HCT116 (cell line): ENCODE measurements around the gene AHNAK. TPM values are rescaled to one million over a fixed set of nuclear protein-coding genes. Genes with fewer than 3 reads are reported as not detected.

Experiments used
- ATAC-seq: fragments of 200-7000 bp; cut with Tn5 transposase; 2 replicates; pipeline ENCODE4 v1.9.1; 2020; ENCODE audit warnings: mild to moderate bottlenecking, moderate library complexity
- BruUV-seq: library from RNA; stranded (reverse); fragments of 400-500 nt; replicated peaks from 2 replicates; lab custom pipeline; 2021; lab: Mats Ljungman, UMichigan
- CTCF ChIA-PET: fragments of 300-600 bp; sonication (Branson Sonifier 250); formaldehyde crosslinking; loops from one replicate; lab custom pipeline; 2021; ENCODE audit warnings: antibody characterized with exemption; lab: Charles Lee
- POLR2A ChIA-PET: fragments of 300-600, 350-600 bp; sonication (Branson Sonifier 250); formaldehyde crosslinking; loops from one replicate; lab custom pipeline; 2021; ENCODE audit warnings: antibody characterized with exemption; lab: Charles Lee
- RAD21 ChIA-PET, 2 experiments: fragments of 300-600 bp; sonication (Branson Sonifier 250); formaldehyde crosslinking; loops; one replicate each; lab custom pipeline; 2023; ENCODE audit warnings: low total read pairs in 2 of 2; ENCODE audit not compliant: uncharacterized antibody in 2 of 2, unreplicated experiment in 2 of 2, low non-redundant PET in 1 of 2; lab: Charles Lee
- DNase-seq: peaks from one replicate; pipeline ENCODE4 v3.0.0-alpha.2; 2010; ENCODE audit warnings: low read depth, low spot score
- H2AFZ ChIP-seq: fragments of 200-600 bp; shearing (Covaris generic), sonication (generic); 2 replicates; pipeline ENCODE4 v1.6.1; 2017; ENCODE audit warnings: low read depth, mixed run types, mixed read lengths, antibody characterized with exemption, low read length; ENCODE audit not compliant: poor library complexity, severe bottlenecking
- H3K27ac ChIP-seq: 2 replicates; pipeline ENCODE4 v1.5.1; 2012; ENCODE audit warnings: low read depth, low read length
- H3K27me3 ChIP-seq: fragments of 200-600 bp; sonication (generic); 2 replicates; pipeline ENCODE4 v1.6.1; 2016; ENCODE audit warnings: mixed run types, low read length, mixed read lengths; ENCODE audit not compliant: insufficient read depth
- H3K36me3 ChIP-seq, 2 experiments: fragments of 200-500 bp in 1 of 2; fragments of 200-600 bp in 1 of 2; sonication (Bioruptor generic) in 1 of 2; sonication (generic) in 1 of 2; 2 replicates each; pipeline versions ENCODE4 v1.5.1 to v1.6.1; 2014 to 2016; ENCODE audit warnings: low read length in 2 of 2, inconsistent platforms in 1 of 2, mixed read lengths in 1 of 2, mixed run types in 1 of 2; ENCODE audit not compliant: insufficient read depth in 2 of 2, control insufficient read depth in 1 of 2
- H3K4me1 ChIP-seq, 2 experiments: fragments of 200-600 bp in 1 of 2; sonication (generic) in 1 of 2; 2 replicates each; pipeline versions ENCODE4 v1.5.1 to v1.6.1; 2012 to 2017; ENCODE audit warnings: low read length in 2 of 2, inconsistent platforms in 1 of 2, mild to moderate bottlenecking in 1 of 2, mixed read lengths in 1 of 2, mixed run types in 1 of 2, moderate library complexity in 1 of 2; ENCODE audit not compliant: insufficient read depth in 2 of 2, control insufficient read depth in 1 of 2
- H3K4me2 ChIP-seq: fragments of 200-600 bp; sonication (generic); 2 replicates; pipeline ENCODE4 v1.6.1; 2017; ENCODE audit warnings: mixed run types, low read length, mixed read lengths
- H3K4me3 ChIP-seq, 2 experiments: fragments of 200-600 bp in 1 of 2; sonication (generic) in 1 of 2; replicated peaks in 1 of 2; 2 replicates each; pipeline ENCODE4 v1.5.1; 2011 to 2016; ENCODE audit warnings: low read length in 2 of 2, control low read depth in 1 of 2, low read depth in 1 of 2, mild to moderate bottlenecking in 1 of 2, mixed read lengths in 1 of 2, mixed run types in 1 of 2
- H3K79me2 ChIP-seq: fragments of 200-600 bp; sonication (generic); 2 replicates; pipeline ENCODE4 v1.6.1; 2017; ENCODE audit warnings: mild to moderate bottlenecking, mixed run types, low read length, moderate library complexity, mixed read lengths; ENCODE audit not compliant: insufficient read depth
- H3K9ac ChIP-seq: fragments of 200-600 bp; sonication (generic); 2 replicates; pipeline ENCODE4 v1.6.1; 2016; ENCODE audit warnings: low read length, mixed read lengths
- H3K9me2 ChIP-seq: fragments of 200-600 bp; sonication (generic), shearing (Covaris generic); 2 replicates; pipeline ENCODE4 v1.6.1; 2017; ENCODE audit warnings: mixed run types, mild to moderate bottlenecking, moderate library complexity; ENCODE audit not compliant: insufficient read depth
- H3K9me3 ChIP-seq, 2 experiments: fragments of 200-500 bp in 1 of 2; fragments of 200-600 bp in 1 of 2; sonication (Bioruptor generic) in 1 of 2; sonication (generic) in 1 of 2; 2 replicates each; pipeline ENCODE4 v1.6.1; 2014 to 2017; ENCODE audit warnings: low read length in 2 of 2, mixed read lengths in 2 of 2, inconsistent platforms in 1 of 2, low read depth in 1 of 2, mild to moderate bottlenecking in 1 of 2, mixed run types in 1 of 2, moderate library complexity in 1 of 2; ENCODE audit not compliant: control insufficient read depth in 1 of 2, insufficient read depth in 1 of 2
- H4K20me1 ChIP-seq: fragments of 200-600 bp; sonication (generic), shearing (Covaris generic); 2 replicates; pipeline ENCODE4 v1.6.1; 2017; ENCODE audit warnings: mixed run types, mild to moderate bottlenecking, moderate library complexity; ENCODE audit not compliant: insufficient read depth
- ATF3 ChIP-seq: IDR thresholded peaks from 2 replicates; pipeline ENCODE4 v1.6.1; 2012
- CBX3 ChIP-seq: IDR thresholded peaks from 2 replicates; pipeline ENCODE4 v1.6.1; 2012; ENCODE audit warnings: low read depth
- CEBPB ChIP-seq: IDR thresholded peaks from 2 replicates; pipeline ENCODE4 v1.6.1; 2012; ENCODE audit warnings: low read depth
- EGR1 ChIP-seq: IDR thresholded peaks from 2 replicates; pipeline ENCODE4 v1.6.1; 2012; ENCODE audit warnings: low read depth
- ELF1 ChIP-seq: IDR thresholded peaks from 2 replicates; pipeline ENCODE4 v1.6.1; 2012; ENCODE audit warnings: low read depth, borderline replicate concordance
- EZH2 ChIP-seq: fragments of 200-600 bp; sonication (generic); IDR thresholded peaks from 2 replicates; pipeline ENCODE4 v1.6.1; 2017; ENCODE audit warnings: antibody characterized with exemption, mixed run types
- EZH2phosphoT487 ChIP-seq: fragments of 200-600 bp; IDR thresholded peaks from 2 replicates; pipeline ENCODE4 v1.6.1; 2018; ENCODE audit warnings: antibody characterized with exemption, borderline replicate concordance
- FOSL1 ChIP-seq: IDR thresholded peaks from 2 replicates; pipeline ENCODE4 v1.6.1; 2012; ENCODE audit warnings: low read depth
- POLR2A ChIP-seq: IDR thresholded peaks from 2 replicates; pipeline ENCODE4 v1.7.0; 2011; ENCODE audit warnings: borderline replicate concordance; ENCODE audit not compliant: insufficient read depth, insufficient read length; ENCODE audit errors: extremely low read depth
- POLR2AphosphoS5 ChIP-seq: IDR thresholded peaks from 2 replicates; pipeline ENCODE4 v1.6.1; 2011; ENCODE audit warnings: mild to moderate bottlenecking, low read depth, low read length, moderate library complexity
- RAD21 ChIP-seq: IDR thresholded peaks from 2 replicates; pipeline ENCODE4 v1.6.1; 2012; ENCODE audit warnings: low read depth, mild to moderate bottlenecking
- SIN3A ChIP-seq: IDR thresholded peaks from 2 replicates; pipeline ENCODE4 v1.6.1; 2012; ENCODE audit warnings: low read depth
- SP1 ChIP-seq: IDR thresholded peaks from 2 replicates; pipeline ENCODE4 v1.6.1; 2012; ENCODE audit warnings: low read depth
- SRF ChIP-seq: IDR thresholded peaks from 2 replicates; pipeline ENCODE4 v1.6.1; 2012; ENCODE audit warnings: low read depth
- TCF7L2 ChIP-seq: IDR thresholded peaks from 2 replicates; pipeline ENCODE4 v1.7.0; 2011; ENCODE audit warnings: borderline replicate concordance, inconsistent platforms; ENCODE audit not compliant: insufficient read depth, insufficient read length; ENCODE audit errors: extremely low read depth
- ZFX ChIP-seq: fragments of 450-650 bp; IDR thresholded peaks from 2 replicates; pipeline ENCODE4 v1.6.1; 2017
- ZNF274 ChIP-seq: fragments of 200-500 bp; sonication (Bioruptor generic); IDR thresholded peaks from 2 replicates; pipeline ENCODE4 v1.6.1; 2014; ENCODE audit warnings: mild to moderate bottlenecking, low read depth, low read length, inconsistent platforms
- intact Hi-C: fragments of 100-400 bp; cut with micrococcal nuclease; formaldehyde crosslinking; loops from 2 replicates; pipeline ENCODE4 v1.10.0; 2022
- total RNA-seq: library from RNA; stranded (reverse); gene quantifications from one replicate; pipeline ENCODE4 v1.2.1, GENCODE V29; 2021; ENCODE audit not compliant: unreplicated experiment
- TF ChIP-seq, protein P1 (sequence below): IDR thresholded peaks from 2 replicates; pipeline ENCODE4 v1.6.1; 2012

Gene AHNAK
- total RNA-seq, 1 experiment from 2014 or later: 239 TPM

DNA sequence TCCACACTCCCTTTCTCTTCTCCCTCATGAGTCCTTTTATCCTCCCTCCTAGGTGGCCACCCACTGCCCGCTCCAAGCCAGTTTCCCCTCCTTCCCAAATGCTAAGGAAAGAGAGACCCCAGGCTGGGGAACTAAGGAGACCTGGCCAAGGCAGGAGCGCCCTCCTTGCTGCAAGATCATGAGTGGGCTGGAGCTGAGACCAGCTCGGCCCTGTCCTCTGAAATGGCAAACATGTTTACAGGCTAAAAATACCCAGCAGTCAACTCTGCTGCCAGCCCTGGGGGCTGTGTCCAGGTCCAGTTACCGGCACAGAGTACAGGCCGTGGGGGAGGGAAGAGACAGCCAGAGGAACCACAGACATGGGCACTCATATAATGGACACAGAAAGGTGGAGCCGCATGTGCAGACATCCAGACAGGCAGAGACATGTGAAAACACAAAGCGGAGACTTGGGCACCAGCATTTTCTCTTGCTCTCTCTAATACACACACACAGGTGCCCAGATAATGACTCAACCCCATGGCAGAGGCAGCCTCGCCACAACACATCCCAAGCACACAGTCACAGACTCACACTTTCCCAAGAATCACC, 1.2 kb upstream of the AHNAK start:
- DNase-seq: no peak
- ChIA-PET POLR2A (interaction anchor here (1.6 to 2.8 kb wide), 2 partner anchors 9 to 293 kb away, joined by 4 to 16 read pairs; no protein-coding TSS in a partner anchor), RAD21 (interaction anchor here in 1 of 2 experiments (0.9 kb wide), 1 partner anchor 11 kb away, joined by 3 read pairs; no protein-coding TSS in a partner anchor), CTCF (interaction anchor here (0.7 to 0.9 kb wide), 2 partner anchors 48 to 138 kb away, joined by 3 read pairs; no protein-coding TSS in a partner anchor)
- Histone ChIP-seq H3K4me3 (peak overlapping the region; percentile 91 to 98), H3K36me3 (no peaks in the 10 kb centered on the region), H3K27me3 (no peaks in the 10 kb centered on the region), H4K20me1 (no peaks in the 10 kb centered on the region), H3K27ac (peak overlapping the region; percentile 75), H3K4me1 (peaks cover 51 to 72% of the 10 kb centered on the region in 2 experiments), H3K9me2 (no peaks in the 10 kb centered on the region), H3K9ac (peak overlapping the region; percentile 100), H3K4me2 (peak overlapping the region; percentile 100), H3K9me3 (no peaks in the 10 kb centered on the region), H2AFZ (no peak overlapping the region), H3K79me2 (peaks cover 38% of the 10 kb centered on the region)
- no peak for ATAC-seq
- BruUV-seq: no TSS peak
- intact Hi-C loops: no loop called here
- TF ChIP-seq POLR2A (no peak), ZNF274 (no peak), POLR2AphosphoS5 (no peak), EZH2 (no peak), ATF3 (no peak)

DNA sequence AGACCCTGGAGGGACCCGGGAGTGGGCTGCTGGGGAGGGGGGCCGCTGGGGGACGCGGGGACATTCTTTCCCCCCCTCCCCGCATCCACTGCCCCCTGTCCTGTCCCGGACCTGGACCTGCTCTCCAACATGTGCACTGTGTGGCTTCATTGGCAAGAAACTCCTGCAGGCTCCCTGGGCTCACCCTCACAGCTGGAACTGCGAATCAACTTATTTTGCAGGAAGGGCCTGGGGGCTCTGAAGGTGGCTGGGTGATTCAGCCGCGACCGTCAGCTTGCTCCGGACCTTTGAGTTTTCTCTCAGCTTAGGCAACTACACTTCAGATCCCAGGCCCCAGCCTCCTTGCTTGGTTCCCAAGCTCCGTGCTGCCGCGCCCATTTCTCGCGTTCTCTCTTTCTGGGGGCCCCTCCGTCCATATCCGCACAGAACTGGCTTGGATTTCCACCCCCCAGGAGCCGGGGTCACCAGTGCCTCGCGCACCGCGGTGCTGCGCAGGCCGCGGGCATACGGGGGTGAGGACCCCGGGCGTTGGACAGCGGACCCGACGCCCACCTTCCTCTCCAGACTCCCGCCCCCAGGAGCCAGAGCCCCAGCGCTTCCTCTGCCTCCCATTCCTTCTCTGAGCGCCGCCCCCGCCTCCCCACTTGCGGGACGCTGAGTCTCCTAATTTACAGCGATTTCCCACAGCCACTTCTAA, 471 bp upstream of the AHNAK start:
- intact Hi-C loops: no loop called here
- H4K20me1 ChIP-seq: peaks cover 3% of the 10 kb centered on the region; the same call in 1 of the 2 replicates
- TF ChIP-seq SP1 (no peak), ELF1 (no peak), CEBPB (no peak), ZNF274 (no peak), EZH2phosphoT487 (no peak), TCF7L2 (no peak), POLR2AphosphoS5 (no peak), CBX3 (no peak), EGR1 (no peak), RAD21 (no peak), SIN3A (no peak), POLR2A (no peak), ZFX (no peak), FOSL1 (no peak), SRF (no peak), EZH2 (no peak)
- TF ChIP-seq, protein P1, sequence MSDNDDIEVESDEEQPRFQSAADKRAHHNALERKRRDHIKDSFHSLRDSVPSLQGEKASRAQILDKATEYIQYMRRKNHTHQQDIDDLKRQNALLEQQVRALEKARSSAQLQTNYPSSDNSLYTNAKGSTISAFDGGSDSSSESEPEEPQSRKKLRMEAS: no peak
- TF ChIP-seq, all 23 proteins: peak for 0
- Histone ChIP-seq H3K27ac (peak overlapping the region; percentile 75), H3K9me2 (no peaks in the 10 kb centered on the region), H3K9me3 (no peaks in the 10 kb centered on the region), H3K9ac (peak overlapping the region; percentile 100), H3K4me3 (peak overlapping the region; percentile 91 to 98), H2AFZ (no peak overlapping the region), H3K27me3 (no peaks in the 10 kb centered on the region), H3K79me2 (peaks cover 45% of the 10 kb centered on the region), H3K4me2 (peak overlapping the region; percentile 100), H3K4me1 (peaks cover 49 to 72% of the 10 kb centered on the region in 2 experiments), H3K36me3 (no peaks in the 10 kb centered on the region)
- ATAC-seq: peak; percentile 5
- RAD21 ChIA-PET: interaction anchor here in 1 of 2 experiments (0.7 to 0.9 kb wide), 2 partner anchors 12 to 14 kb away, joined by 3 to 5 read pairs; no protein-coding TSS in a partner anchor
- CTCF ChIA-PET: interaction anchor here (0.7 to 2.0 kb wide), 3 partner anchors 10 to 122 kb away, joined by 3 to 8 read pairs (median 4); no protein-coding TSS in a partner anchor
- no peak for DNase-seq
- POLR2A ChIA-PET: interaction anchor here (0.6 to 2.8 kb wide), 9 partner anchors 9 to 294 kb away, joined by 3 to 16 read pairs (median 4); partner anchors contain the start of genes EEF1G and UQCC3
- no TSS peak for BruUV-seq
